Left forelimb (tissue), 1 donor: ENCODE measurements around the gene UBTD1.
"Not testable (repeated sequence)": the region's sequence is repeated elsewhere in the genome, so short reads cannot be mapped to it uniquely, and the experiment has no call there.

Experiments used
- DNase-seq: peaks from one replicate; pipeline ENCODE4 v3.0.0-alpha.2; 2018; ENCODE audit warnings: low spot score

UBTD1 gene

GRCh38 chr10:97515271-97515978 lies 16.7 kb downstream of the UBTD1 start:
- DNase-seq, result no peak

GRCh38 chr10:97517096-97517750 lies 18.5 kb downstream of the UBTD1 start:
- no peak for DNase-seq

- no peak for DNase-seq
Observed at GRCh38 chr10:97517778-97518300, 19.1 kb downstream of the UBTD1 start.

- no peak for DNase-seq
Observed at GRCh38 chr10:97518301-97519043, 19.7 kb downstream of the UBTD1 start.

GRCh38 chr10:97519342-97519741 lies 20.6 kb downstream of the UBTD1 start:
- no peak for DNase-seq

- no peak for DNase-seq
Observed at GRCh38 chr10:97520520-97520919, 21.8 kb downstream of the UBTD1 start.

- DNase-seq, result no peak
Observed at GRCh38 chr10:97520978-97521761, 22.4 kb downstream of the UBTD1 start.

- no peak for DNase-seq
Observed at GRCh38 chr10:97522071-97522470, 23.3 kb downstream of the UBTD1 start.

- no peak for DNase-seq
Observed at GRCh38 chr10:97522937-97523336, 24.2 kb downstream of the UBTD1 start.

- DNase-seq, result no peak
Observed at GRCh38 chr10:97525086-97525485, 26.4 kb downstream of the UBTD1 start.

- DNase-seq, result no peak
Observed at GRCh38 chr10:97525683-97526110, 27.0 kb downstream of the UBTD1 start.

- not testable (repeated sequence) for DNase-seq
Observed at GRCh38 chr10:97528876-97529275, 30.2 kb downstream of the UBTD1 start.

GRCh38 chr10:97529685-97530465 lies 31.2 kb downstream of the UBTD1 start:
- DNase-seq, result no peak

- DNase-seq, result no peak
Observed at GRCh38 chr10:97531401-97531986, 32.8 kb downstream of the UBTD1 start.

- DNase-seq, result no peak
Observed at GRCh38 chr10:97532935-97533671, 34.4 kb downstream of the UBTD1 start.

GRCh38 chr10:97533888-97534287 lies 35.2 kb downstream of the UBTD1 start:
- no peak for DNase-seq

GRCh38 chr10:97534746-97535367 lies 36.1 kb downstream of the UBTD1 start:
- no peak for DNase-seq

- DNase-seq, result no peak
Observed at GRCh38 chr10:97537186-97537869, 38.6 kb downstream of the UBTD1 start.

- DNase-seq, result no peak
Observed at GRCh38 chr10:97538411-97538810, 39.7 kb downstream of the UBTD1 start.
